Naive thymus-derived CD4-positive, alpha-beta T cell (primary cell): ENCODE data around the gene OR51I2. TPM values are rescaled to one million over a fixed set of nuclear protein-coding genes. Genes with fewer than 3 reads are reported as not detected.

Experiments
- ATAC-seq: fragments of 150-1000 bp; cut with Tn5 transposase; 2 replicates; pipeline ENCODE4 v1.10.0; 2021; ENCODE audit warnings: mild to moderate bottlenecking, moderate library complexity
- CTCF ChIA-PET: fragments of 350-600 bp; sonication (Branson Sonifier 250); formaldehyde crosslinking; loops from one replicate; lab custom pipeline; 2021; ENCODE audit warnings: antibody characterized with exemption; lab: Charles Lee
- POLR2A ChIA-PET: fragments of 350-600 bp; sonication (Branson Sonifier 250); formaldehyde crosslinking; loops from one replicate; lab custom pipeline; 2021; ENCODE audit warnings: antibody characterized with exemption, inconsistent platforms; lab: Charles Lee
- DNase-seq, 9 donors: peaks; one replicate each; pipeline versions ENCODE4 v3.0.0 to v3.0.0-alpha.2; 2020 to 2022; ENCODE audit warnings: mixed read lengths in 1 of 9
- H3K27ac ChIP-seq: one replicate; pipeline ENCODE4 v1.7.0; 2013; ENCODE audit warnings: mild to moderate bottlenecking, low read depth, low read length, moderate library complexity
- H3K27me3 ChIP-seq, 2 donors: one replicate each; pipeline ENCODE4 v1.7.0; 2013; ENCODE audit warnings: low read length in 2 of 2, mild to moderate bottlenecking in 2 of 2, moderate library complexity in 2 of 2; ENCODE audit not compliant: control insufficient read depth in 2 of 2, insufficient read depth in 2 of 2
- H3K36me3 ChIP-seq, 3 experiments: 1 replicate in 2 of 3; 2 replicates in 1 of 3; pipeline ENCODE4 v1.7.0; 2013; ENCODE audit warnings: low read length in 3 of 3, mild to moderate bottlenecking in 3 of 3, moderate library complexity in 1 of 3; ENCODE audit not compliant: insufficient read depth in 3 of 3, control insufficient read depth in 2 of 3
- H3K4me1 ChIP-seq, 2 donors: one replicate each; pipeline ENCODE4 v1.7.0; 2013; ENCODE audit warnings: low read length in 2 of 2, mild to moderate bottlenecking in 2 of 2, moderate library complexity in 1 of 2; ENCODE audit not compliant: control insufficient read depth in 2 of 2, insufficient read depth in 2 of 2
- H3K4me3 ChIP-seq: 2 replicates; pipeline ENCODE4 v1.7.0; 2013; ENCODE audit warnings: mild to moderate bottlenecking, low read length
- H3K9me3 ChIP-seq, 3 experiments: 1 replicate in 2 of 3; 2 replicates in 1 of 3; pipeline ENCODE4 v1.7.0; 2013; ENCODE audit warnings: low read length in 3 of 3; ENCODE audit not compliant: control insufficient read depth in 2 of 3
- H3K27ac Mint-ChIP-seq, 9 donors: one replicate each; pipeline ENCODE4 v1.8.0; 2020 to 2022; ENCODE audit warnings: mixed read lengths in 9 of 9, mild to moderate bottlenecking in 8 of 9, moderate library complexity in 5 of 9, inconsistent platforms in 2 of 9
- H3K27me3 Mint-ChIP-seq, 5 donors: one replicate each; pipeline ENCODE4 v1.8.0; 2021 to 2022; ENCODE audit warnings: mixed read lengths in 5 of 5, mild to moderate bottlenecking in 1 of 5
- H3K36me3 Mint-ChIP-seq, 5 donors: one replicate each; pipeline ENCODE4 v1.8.0; 2020 to 2022; ENCODE audit warnings: mixed read lengths in 5 of 5, mild to moderate bottlenecking in 3 of 5, inconsistent platforms in 1 of 5
- H3K4me1 Mint-ChIP-seq, 7 donors: one replicate each; pipeline ENCODE4 v1.8.0; 2020 to 2022; ENCODE audit warnings: mixed read lengths in 7 of 7, mild to moderate bottlenecking in 3 of 7, inconsistent platforms in 1 of 7
- H3K4me3 Mint-ChIP-seq, 10 donors: one replicate each; pipeline ENCODE4 v1.8.0; 2020 to 2022; ENCODE audit warnings: mild to moderate bottlenecking in 10 of 10, mixed read lengths in 10 of 10, moderate library complexity in 6 of 10, inconsistent platforms in 2 of 10
- H3K9me3 Mint-ChIP-seq, 11 donors: one replicate each; pipeline ENCODE4 v1.8.0; 2020 to 2022; ENCODE audit warnings: mixed read lengths in 11 of 11, mild to moderate bottlenecking in 4 of 11, inconsistent platforms in 1 of 11, moderate library complexity in 1 of 11
- intact Hi-C, 2 donors: fragments of 100-400 bp; cut with micrococcal nuclease; formaldehyde crosslinking; loops; one replicate each; pipeline ENCODE4 v1.15.1; 2023
- polyA plus RNA-seq, 2 donors: library from polyadenylated mRNA; unstranded; fragments of 300-500 nt; fragmentation: Illumina TruSeq; gene quantifications; one replicate each; pipeline ENCODE4 v1.2.3, GENCODE V29; 2021
- total RNA-seq, 6 experiments: library from RNA in 5 of 6; stranded (reverse) in 5 of 6; gene quantifications; 1 replicate in 5 of 6; 2 replicates in 1 of 6; pipeline ENCODE4 v1.2.3 and lab custom pipeline; 2021 to 2026

Gene OR51I2
- total and polyA plus RNA-seq, 7 experiments from 2014 or later = not detected

- no peaks in the 10 kb centered on the region for H3K36me3 ChIP-seq
- ChIA-PET POLR2A (no interaction called here), CTCF (interaction anchor here (0.6 kb wide), 1 partner anchor 12 kb away, joined by 4 read pairs; no protein-coding TSS in a partner anchor)
- no peaks in the 10 kb centered on the region for H3K9me3 ChIP-seq
- ATAC-seq (no peak), DNase-seq (no peak)
- H3K27me3 Mint-ChIP-seq = peaks cover 2 to 42% (median 40%) of the 10 kb centered on the region in 5 donors
- H3K27me3 ChIP-seq = no peaks in the 10 kb centered on the region
- H3K9me3 Mint-ChIP-seq = peaks cover 0 to 4% (median 0%) of the 10 kb centered on the region in 11 donors
- no peak overlapping the region for H3K27ac ChIP-seq
- no peak overlapping the region for H3K4me3 Mint-ChIP-seq
- H3K4me1 ChIP-seq = no peaks in the 10 kb centered on the region
- H3K4me3 ChIP-seq = no peak overlapping the region
- H3K27ac Mint-ChIP-seq = no peak overlapping the region
- H3K4me1 Mint-ChIP-seq = no peaks in the 10 kb centered on the region
- no peaks in the 10 kb centered on the region for H3K36me3 Mint-ChIP-seq
- intact Hi-C loops = no loop called here
These were observed 5.2 kb upstream of the OR51I2 start for GRCh38 chr11:5443835-5444393.

GRCh38 chr11:5449432-5449831 is 309 bp downstream of the OR51I2 start:
- H3K9me3 ChIP-seq = no peaks in the 10 kb centered on the region
- ChIA-PET CTCF (no interaction called here), POLR2A (no interaction called here)
- intact Hi-C loops = no loop called here
- no peaks in the 10 kb centered on the region for H3K4me1 ChIP-seq
- Mint-ChIP-seq H3K4me3 (no peak overlapping the region), H3K27me3 (peaks cover 0 to 22% (median 17%) of the 10 kb centered on the region in 5 donors), H3K27ac (no peak overlapping the region), H3K4me1 (no peaks in the 10 kb centered on the region), H3K9me3 (no peaks in the 10 kb centered on the region), H3K36me3 (no peaks in the 10 kb centered on the region)
- no peak overlapping the region for H3K27ac ChIP-seq
- no peaks in the 10 kb centered on the region for H3K36me3 ChIP-seq
- no peak for ATAC-seq
- H3K27me3 ChIP-seq = no peaks in the 10 kb centered on the region
- H3K4me3 ChIP-seq = no peak overlapping the region
- DNase-seq = no peak

DNA sequence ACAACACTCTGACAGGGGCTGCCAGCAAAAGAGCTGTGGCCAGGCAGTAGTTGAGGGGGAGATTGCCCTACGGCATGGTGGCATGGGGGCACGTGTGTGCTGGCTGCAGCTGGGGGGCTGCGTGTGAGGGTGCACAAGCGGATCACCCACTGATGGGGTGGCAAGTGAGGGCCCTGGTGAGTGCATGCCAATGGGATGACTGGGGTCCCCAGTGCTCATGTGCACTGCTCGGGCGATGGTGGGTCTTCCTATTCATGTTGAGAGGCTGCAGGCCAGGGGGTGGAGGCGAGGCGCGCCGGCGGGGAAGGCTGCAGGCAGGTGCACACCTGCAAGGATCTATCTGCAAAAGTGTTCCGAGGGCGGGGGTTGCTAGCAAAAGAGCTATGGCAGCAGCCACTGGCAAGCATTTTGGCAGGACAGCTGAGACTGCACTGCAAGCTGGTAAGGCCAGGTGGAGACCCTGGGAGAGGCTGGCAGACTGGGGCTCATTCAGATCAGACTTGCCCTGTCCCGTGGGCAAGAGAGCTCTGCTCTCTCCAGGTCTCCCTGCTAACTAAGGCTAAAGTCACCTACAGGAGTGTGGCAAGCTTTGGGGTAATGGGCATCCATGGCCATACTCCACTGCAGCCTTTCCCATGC is 12.0 kb downstream of the OR51I2 start:
- ChIA-PET CTCF (no interaction called here), POLR2A (no interaction called here)
- no peak overlapping the region for H3K27ac ChIP-seq
- H3K9me3 Mint-ChIP-seq = peaks cover 0 to 13% (median 0%) of the 10 kb centered on the region in 11 donors
- ATAC-seq (no peak), DNase-seq (no peak)
- H3K9me3 ChIP-seq = no peaks in the 10 kb centered on the region
- no peak overlapping the region for H3K4me3 Mint-ChIP-seq
- H3K4me3 ChIP-seq = no peak overlapping the region
- no peaks in the 10 kb centered on the region for H3K4me1 ChIP-seq
- H3K4me1 Mint-ChIP-seq = peaks cover 0 to 4% (median 0%) of the 10 kb centered on the region in 7 donors
- H3K27ac Mint-ChIP-seq = no peak overlapping the region
- no peaks in the 10 kb centered on the region for H3K36me3 Mint-ChIP-seq
- H3K36me3 ChIP-seq = no peaks in the 10 kb centered on the region
- intact Hi-C loops = no loop called here
- no peaks in the 10 kb centered on the region for H3K27me3 ChIP-seq
- peaks cover under 1 to 7% (median 4%) of the 10 kb centered on the region in 5 donors for H3K27me3 Mint-ChIP-seq

GRCh38 chr11:5467527-5467926 is 18.4 kb downstream of the OR51I2 start:
- no peak for ATAC-seq
- H3K4me1 Mint-ChIP-seq = no peaks in the 10 kb centered on the region
- no peaks in the 10 kb centered on the region for H3K36me3 Mint-ChIP-seq
- Histone ChIP-seq H3K36me3 (no peaks in the 10 kb centered on the region), H3K9me3 (no peaks in the 10 kb centered on the region), H3K4me3 (no peak overlapping the region), H3K27ac (no peak overlapping the region), H3K27me3 (no peaks in the 10 kb centered on the region), H3K4me1 (no peaks in the 10 kb centered on the region)
- DNase-seq = no peak
- H3K9me3 Mint-ChIP-seq = peaks cover 0 to 3% (median 0%) of the 10 kb centered on the region in 11 donors
- ChIA-PET CTCF (no interaction called here), POLR2A (no interaction called here)
- H3K27me3 Mint-ChIP-seq = peaks cover 0 to 33% (median 15%) of the 10 kb centered on the region in 5 donors
- intact Hi-C loops = no loop called here
- no peak overlapping the region for H3K27ac Mint-ChIP-seq
- H3K4me3 Mint-ChIP-seq = no peak overlapping the region

GRCh38 chr11:5473921-5474320 is 24.8 kb downstream of the OR51I2 start:
- H3K27ac ChIP-seq = no peak overlapping the region
- no peaks in the 10 kb centered on the region for H3K27me3 ChIP-seq
- peaks cover 8 to 42% (median 25%) of the 10 kb centered on the region in 5 donors for H3K27me3 Mint-ChIP-seq
- ChIA-PET POLR2A (no interaction called here), CTCF (no interaction called here)
- no peaks in the 10 kb centered on the region for H3K9me3 ChIP-seq
- H3K36me3 ChIP-seq = no peaks in the 10 kb centered on the region
- intact Hi-C loops = loop anchor here in 1 of 2 donors (10.0 kb wide), 1 partner anchor 421 kb away; the partner anchor contains the start of gene OR52E5
- DNase-seq = no peak
- H3K4me3 ChIP-seq = no peak overlapping the region
- no peak overlapping the region for H3K27ac Mint-ChIP-seq
- H3K4me1 ChIP-seq = no peaks in the 10 kb centered on the region
- no peak for ATAC-seq
- no peaks in the 10 kb centered on the region for H3K4me1 Mint-ChIP-seq
- no peaks in the 10 kb centered on the region for H3K9me3 Mint-ChIP-seq
- H3K36me3 Mint-ChIP-seq = no peaks in the 10 kb centered on the region
- H3K4me3 Mint-ChIP-seq = no peak overlapping the region

DNA sequence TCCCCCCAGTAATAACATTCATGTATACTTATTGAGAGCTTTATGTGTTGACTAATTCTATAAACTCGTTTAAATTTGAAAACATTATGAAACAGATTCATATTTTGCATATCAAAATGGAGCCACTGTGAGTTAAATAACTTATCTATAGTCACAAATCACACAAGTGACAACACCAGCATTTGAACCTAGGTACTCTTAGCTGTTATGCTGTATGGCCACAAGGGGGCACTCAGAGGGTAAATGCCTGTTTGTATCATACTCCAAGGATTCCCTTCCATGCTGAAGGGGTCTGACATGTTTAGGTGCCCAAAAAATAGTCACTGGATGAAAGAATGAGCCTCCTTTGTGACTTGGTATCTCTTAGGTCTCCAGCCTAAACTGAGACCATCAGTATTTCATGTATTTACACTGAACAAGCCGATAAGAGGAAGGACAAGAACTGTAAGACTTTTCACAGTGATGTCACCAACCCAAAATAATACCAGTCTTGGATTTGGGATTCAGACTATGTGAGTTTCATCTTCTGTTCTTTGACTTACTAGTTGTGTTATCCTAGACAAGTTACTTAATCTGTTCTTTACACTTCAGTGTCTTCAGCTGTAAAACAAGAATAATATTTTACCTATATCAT is 27.2 kb downstream of the OR51I2 start:
- H3K4me1 ChIP-seq = no peaks in the 10 kb centered on the region
- H3K9me3 Mint-ChIP-seq = peaks cover 0 to 2% (median 0%) of the 10 kb centered on the region in 11 donors
- intact Hi-C loops = loop anchor here in 1 of 2 donors (1.0 to 10.0 kb wide), 3 partner anchors 236 to 418 kb away; partner anchors contain the start of genes OR52E5 and OR52N2
- ChIA-PET POLR2A (no interaction called here), CTCF (interaction anchor here (1.0 to 1.5 kb wide), 3 partner anchors 333 to 415 kb away, joined by 4 to 6 read pairs (median 5); partner anchors contain the start of gene OR52N2)
- H3K27me3 ChIP-seq = no peaks in the 10 kb centered on the region
- peak in 5 of 9 donors; percentile 27 to 40 (median 34) for DNase-seq
- no peaks in the 10 kb centered on the region for H3K36me3 ChIP-seq
- no peak overlapping the region for H3K4me3 Mint-ChIP-seq
- H3K27ac Mint-ChIP-seq = no peak overlapping the region
- H3K27me3 Mint-ChIP-seq = peaks cover 4 to 30% (median 19%) of the 10 kb centered on the region in 5 donors
- no peaks in the 10 kb centered on the region for H3K4me1 Mint-ChIP-seq
- no peak overlapping the region for H3K4me3 ChIP-seq
- ATAC-seq = peak; percentile 60
- H3K9me3 ChIP-seq = no peaks in the 10 kb centered on the region
- no peaks in the 10 kb centered on the region for H3K36me3 Mint-ChIP-seq
- H3K27ac ChIP-seq = no peak overlapping the region
